Activated CD4-positive, alpha-beta T cell treated with anti-CD3 and anti-CD28 coated beads, Interleukin-2, amount 50 U/mL, for 48 hours (primary cell): ENCODE results near the gene TEX264.
A peak's percentile ranks its signal among the peaks of the same experiment; 100 is the strongest.

Experiments used
- DNase-seq, 2 experiments: peaks; one replicate each; pipeline ENCODE4 v3.0.0-alpha.2; 2020

Gene TEX264

GRCh38 chr3:51700403-51700802 lies 29.4 kb downstream of the TEX264 start:
- DNase-seq, result no peak

DNA sequence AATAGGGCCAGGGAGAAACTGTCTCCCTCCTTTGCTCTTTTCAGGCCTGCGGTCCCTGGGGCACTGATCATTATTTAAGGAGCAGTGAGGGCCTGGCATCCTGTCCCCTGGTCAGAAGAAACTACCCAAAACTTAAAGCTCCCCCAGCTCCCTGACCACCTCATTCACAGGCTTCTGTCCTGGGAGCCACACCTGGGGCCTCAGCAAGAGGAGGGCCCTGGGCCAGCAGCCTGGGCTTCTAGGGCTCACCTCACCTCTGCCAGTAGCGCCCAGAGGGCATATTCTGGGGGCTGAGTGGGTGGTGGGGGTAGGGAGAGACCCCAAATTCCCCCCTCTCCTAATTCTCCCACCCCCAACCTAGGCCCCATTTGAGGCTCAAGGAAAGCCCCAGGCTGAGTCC lies 31.1 kb downstream of the TEX264 start:
- no peak for DNase-seq

DNA sequence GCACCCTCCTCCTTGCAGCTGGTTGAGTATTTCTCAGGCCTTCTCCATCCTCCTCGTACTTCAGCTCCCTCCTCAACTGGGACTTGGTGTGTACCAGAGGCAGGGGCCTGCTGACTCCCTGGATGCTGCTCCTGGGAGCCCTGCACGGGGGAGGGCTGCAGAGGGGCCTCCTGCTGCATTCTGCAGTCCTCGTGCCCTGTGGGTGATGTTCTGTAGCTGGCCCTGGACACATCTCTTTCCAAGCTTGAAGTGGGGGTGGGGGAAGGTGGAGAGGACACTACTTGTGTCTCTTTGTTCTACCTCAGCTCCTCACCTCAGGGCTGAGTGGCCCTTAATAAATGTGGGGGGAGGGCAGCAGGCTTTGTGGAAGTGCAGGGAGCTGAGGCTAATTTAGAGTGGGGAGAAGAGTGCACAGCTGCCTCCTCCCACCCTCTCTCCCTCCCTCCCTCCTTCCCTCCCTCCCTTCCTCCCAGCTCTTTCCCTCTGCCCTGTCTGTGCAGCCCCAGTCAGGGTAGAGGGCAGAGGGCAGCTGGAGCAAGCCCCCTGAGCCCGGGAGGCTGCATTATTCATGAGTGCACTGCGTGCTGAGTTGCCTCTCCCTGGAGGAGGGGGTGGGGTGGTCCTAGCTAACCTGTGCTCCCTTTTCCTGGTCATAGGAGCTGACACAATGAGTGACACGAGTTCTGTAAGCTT lies 32.2 kb downstream of the TEX264 start:
- no peak for DNase-seq

GRCh38 chr3:51703761-51704510 lies 32.9 kb downstream of the TEX264 start:
- DNase-seq, result no peak

GRCh38 chr3:51704511-51704950 lies 33.5 kb downstream of the TEX264 start:
- no peak for DNase-seq

- no peak for DNase-seq
Observed at GRCh38 chr3:51705276-51706020, 34.4 kb downstream of the TEX264 start.

DNA sequence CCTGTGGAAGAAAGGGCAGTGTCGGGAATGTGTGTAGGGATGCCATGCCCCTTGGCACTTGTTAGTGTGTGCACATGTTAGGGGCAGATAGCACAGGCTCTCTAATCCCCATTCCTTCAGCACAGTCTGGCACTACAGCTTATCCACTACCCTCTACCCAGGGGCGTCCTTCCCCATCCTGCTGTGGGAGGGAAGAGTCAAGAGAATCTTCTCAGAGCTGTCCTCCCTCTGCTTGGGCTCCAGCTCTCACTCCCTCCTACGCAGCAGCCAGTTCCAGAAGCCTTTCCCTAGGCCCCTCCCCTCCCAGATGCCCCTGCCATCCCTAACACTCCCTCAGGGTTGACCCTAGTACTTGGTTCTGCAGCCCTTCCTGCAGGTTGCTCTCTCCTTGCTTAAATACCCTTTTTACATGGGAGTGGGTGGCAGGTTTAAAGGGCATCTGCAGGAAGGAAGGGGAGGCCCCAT lies 35.0 kb downstream of the TEX264 start:
- DNase-seq, result no peak

DNA sequence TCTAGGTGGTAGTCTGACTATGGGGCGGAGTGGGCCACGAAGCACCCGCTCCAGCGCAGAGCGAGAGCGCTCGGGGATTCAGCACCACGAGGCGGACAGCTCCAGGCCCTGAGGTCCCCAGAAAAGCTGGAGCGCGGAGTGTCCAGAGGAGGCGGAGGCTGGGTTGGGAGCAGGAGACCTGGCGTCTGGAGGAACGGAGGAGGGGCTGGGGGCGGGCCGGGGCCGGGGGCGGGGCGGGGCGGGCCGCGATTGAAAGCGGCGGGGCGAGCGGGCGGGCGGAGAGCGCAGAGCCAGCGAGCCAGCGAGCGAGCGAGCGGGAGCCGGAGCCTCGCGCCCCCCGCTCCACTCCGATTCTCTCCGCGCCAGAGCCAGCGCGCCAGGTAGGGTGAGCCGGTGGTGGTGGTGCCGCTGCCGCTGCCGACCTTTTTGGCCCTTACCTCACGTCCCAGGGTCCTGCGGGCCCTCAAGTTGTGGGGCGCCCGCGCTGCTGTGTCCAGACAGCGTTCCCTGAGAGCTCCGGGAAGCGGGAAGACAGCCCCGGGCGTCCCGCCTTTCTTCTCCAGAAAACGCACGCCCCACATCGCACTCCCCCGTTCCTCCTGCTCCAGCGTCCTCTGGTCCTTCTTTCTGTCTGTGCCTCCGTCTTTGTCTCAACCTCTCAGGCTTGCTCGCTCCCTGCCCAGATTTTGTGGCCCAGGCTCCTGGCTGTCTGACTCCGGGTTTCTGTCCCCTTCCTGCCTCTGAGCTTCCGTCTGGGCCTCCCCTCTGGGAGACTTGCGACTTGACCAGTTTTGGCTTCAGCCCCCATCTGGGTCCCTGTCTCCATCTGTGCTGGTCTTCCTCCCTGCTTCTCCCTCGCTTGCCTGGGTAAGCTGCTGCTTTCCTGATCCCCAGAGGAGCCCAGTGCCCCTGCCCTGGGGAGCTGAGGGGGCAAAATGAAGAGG lies 36.0 kb downstream of the TEX264 start, which contains the start of gene GRM2:
Gene GRM2, plus strand, starts transcription at position 281 of the 944 bp plus-strand sequence. CDS start 1,916 bp downstream, outside the sequence.
- peak in 1 of 2 experiments; percentile 22 for DNase-seq

- DNase-seq, result no peak
Observed at GRCh38 chr3:51708216-51708845, 37.3 kb downstream of the TEX264 start.

DNA sequence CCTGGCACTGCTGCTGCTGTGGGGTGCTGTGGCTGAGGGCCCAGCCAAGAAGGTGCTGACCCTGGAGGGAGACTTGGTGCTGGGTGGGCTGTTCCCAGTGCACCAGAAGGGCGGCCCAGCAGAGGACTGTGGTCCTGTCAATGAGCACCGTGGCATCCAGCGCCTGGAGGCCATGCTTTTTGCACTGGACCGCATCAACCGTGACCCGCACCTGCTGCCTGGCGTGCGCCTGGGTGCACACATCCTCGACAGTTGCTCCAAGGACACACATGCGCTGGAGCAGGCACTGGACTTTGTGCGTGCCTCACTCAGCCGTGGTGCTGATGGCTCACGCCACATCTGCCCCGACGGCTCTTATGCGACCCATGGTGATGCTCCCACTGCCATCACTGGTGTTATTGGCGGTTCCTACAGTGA lies 38.0 kb downstream of the TEX264 start:
- no peak for DNase-seq

- DNase-seq, result no peak
Observed at GRCh38 chr3:51709675-51710074, 38.6 kb downstream of the TEX264 start.

DNA sequence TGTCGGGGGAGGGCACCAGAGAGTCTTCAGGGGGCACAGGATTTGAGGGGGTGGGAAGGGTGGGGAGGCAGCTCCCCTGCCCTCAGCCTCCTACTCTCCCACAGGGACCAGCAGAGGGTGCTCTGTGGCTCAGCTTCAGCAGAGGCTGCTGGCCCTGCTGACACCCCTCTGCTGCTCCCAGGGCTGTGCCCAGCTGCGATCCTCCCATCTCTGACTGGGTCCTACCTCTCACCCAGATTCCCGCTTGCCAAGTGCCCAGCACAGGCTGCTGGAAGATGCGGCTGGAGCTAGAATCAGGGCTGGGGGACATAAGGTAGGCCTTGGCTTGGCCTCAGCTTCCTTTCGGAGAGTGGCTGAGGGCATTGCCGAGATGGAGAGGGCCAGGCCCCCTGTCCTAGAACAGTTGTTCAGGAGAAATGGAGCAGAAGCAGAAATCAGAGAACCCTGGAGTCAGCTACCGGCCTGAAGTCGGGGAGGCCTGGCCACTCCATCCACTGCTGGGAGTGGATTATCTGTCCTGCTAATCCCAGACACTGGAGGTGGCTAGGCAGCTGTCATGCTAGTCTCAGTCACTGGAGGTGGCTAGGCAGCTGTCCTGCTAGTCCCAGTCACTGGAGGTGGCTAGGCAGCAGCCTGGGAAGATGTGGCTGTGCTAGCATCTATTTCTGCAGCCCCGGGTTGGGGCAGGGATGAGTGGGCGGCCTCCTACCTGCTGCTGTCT lies 39.7 kb downstream of the TEX264 start:
- no peak for DNase-seq

- DNase-seq, result no peak
Observed at GRCh38 chr3:51711352-51712037, 40.4 kb downstream of the TEX264 start.

DNA sequence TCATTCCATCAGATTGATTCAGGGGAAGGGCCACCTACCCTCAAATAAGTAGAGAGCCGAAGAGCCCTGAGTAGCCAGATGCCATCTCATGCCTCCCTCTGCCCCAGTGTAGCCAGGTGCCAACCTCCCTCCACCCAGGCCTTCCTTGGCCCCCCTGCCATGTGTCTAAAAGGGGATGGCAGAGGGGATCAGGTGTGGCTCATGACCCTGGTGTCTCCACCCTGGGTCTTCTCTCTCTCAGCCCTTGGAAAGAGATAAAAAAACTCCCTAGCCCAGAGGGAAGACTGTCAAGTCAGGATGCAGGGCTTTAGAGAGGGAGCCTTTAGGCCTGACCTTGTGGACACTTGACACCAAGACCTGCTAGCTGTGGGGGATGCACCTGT lies 41.0 kb downstream of the TEX264 start:
- no peak for DNase-seq

DNA sequence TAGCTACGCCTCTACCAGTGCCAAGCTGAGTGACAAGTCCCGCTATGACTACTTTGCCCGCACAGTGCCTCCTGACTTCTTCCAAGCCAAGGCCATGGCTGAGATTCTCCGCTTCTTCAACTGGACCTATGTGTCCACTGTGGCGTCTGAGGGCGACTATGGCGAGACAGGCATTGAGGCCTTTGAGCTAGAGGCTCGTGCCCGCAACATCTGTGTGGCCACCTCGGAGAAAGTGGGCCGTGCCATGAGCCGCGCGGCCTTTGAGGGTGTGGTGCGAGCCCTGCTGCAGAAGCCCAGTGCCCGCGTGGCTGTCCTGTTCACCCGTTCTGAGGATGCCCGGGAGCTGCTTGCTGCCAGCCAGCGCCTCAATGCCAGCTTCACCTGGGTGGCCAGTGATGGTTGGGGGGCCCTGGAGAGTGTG lies 41.5 kb downstream of the TEX264 start:
- DNase-seq, result no peak

- no peak for DNase-seq
Observed at GRCh38 chr3:51712963-51713362, 41.9 kb downstream of the TEX264 start.

DNA sequence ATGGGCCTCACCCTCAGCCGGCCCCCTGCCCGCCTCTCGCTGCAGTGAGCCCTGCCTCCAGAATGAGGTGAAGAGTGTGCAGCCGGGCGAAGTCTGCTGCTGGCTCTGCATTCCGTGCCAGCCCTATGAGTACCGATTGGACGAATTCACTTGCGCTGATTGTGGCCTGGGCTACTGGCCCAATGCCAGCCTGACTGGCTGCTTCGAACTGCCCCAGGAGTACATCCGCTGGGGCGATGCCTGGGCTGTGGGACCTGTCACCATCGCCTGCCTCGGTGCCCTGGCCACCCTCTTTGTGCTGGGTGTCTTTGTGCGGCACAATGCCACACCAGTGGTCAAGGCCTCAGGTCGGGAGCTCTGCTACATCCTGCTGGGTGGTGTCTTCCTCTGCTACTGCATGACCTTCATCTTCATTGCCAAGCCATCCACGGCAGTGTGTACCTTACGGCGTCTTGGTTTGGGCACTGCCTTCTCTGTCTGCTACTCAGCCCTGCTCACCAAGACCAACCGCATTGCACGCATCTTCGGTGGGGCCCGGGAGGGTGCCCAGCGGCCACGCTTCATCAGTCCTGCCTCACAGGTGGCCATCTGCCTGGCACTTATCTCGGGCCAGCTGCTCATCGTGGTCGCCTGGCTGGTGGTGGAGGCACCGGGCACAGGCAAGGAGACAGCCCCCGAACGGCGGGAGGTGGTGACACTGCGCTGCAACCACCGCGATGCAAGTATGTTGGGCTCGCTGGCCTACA lies 44.4 kb downstream of the TEX264 start:
- DNase-seq, result no peak

- DNase-seq, result no peak
Observed at GRCh38 chr3:51715977-51716294, 44.9 kb downstream of the TEX264 start.

GRCh38 chr3:51716805-51717204 lies 45.8 kb downstream of the TEX264 start:
- DNase-seq, result no peak

DNA sequence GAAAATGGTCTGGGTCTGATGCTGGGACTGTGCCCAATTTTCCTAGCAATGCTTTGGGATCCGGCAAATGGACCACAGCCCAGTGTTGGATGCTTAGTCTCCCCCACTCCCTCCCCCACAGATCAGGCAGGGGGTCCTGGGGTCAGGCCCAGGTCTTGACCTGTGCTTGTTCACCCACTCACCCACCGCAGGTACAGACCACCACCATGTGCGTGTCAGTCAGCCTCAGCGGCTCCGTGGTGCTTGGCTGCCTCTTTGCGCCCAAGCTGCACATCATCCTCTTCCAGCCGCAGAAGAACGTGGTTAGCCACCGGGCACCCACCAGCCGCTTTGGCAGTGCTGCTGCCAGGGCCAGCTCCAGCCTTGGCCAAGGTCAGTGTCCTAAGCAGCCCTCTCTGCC lies 46.4 kb downstream of the TEX264 start:
- no peak for DNase-seq
